Iris pigment epithelial cell (primary cell): ENCODE data around the gene GAGE10.
"Not testable (repeated sequence)": the region's sequence is repeated elsewhere in the genome, so short reads cannot be mapped to it uniquely, and the experiment has no call there.

Experiments
- DNase-seq: peaks from one replicate; pipeline ENCODE4 v3.0.0-alpha.2; 2011; ENCODE audit warnings: low read depth

GAGE10 gene

GRCh38 chrX:49323735-49324134 lies 20.3 kb downstream of the GAGE10 start:
- not testable (repeated sequence) for DNase-seq

- DNase-seq = not testable (repeated sequence)
Measured at GRCh38 chrX:49330421-49330820, 27.0 kb downstream of the GAGE10 start.

- not testable (repeated sequence) for DNase-seq
Measured at GRCh38 chrX:49331282-49331681, 27.8 kb downstream of the GAGE10 start, which contains the start of gene GAGE13. GAGE13 (plus strand) TSS chrX:49331582; CDS start chrX:49332738, 1,156 bp downstream.

GRCh38 chrX:49331841-49332240 lies 28.4 kb downstream of the GAGE10 start:
- not testable (repeated sequence) for DNase-seq

GRCh38 chrX:49341449-49341848 lies 38.0 kb downstream of the GAGE10 start:
- not testable (repeated sequence) for DNase-seq

- not testable (repeated sequence) for DNase-seq
Measured at GRCh38 chrX:49344496-49345175, 41.2 kb downstream of the GAGE10 start.

- DNase-seq = not testable (repeated sequence)
Measured at GRCh38 chrX:49345402-49345801, 42.0 kb downstream of the GAGE10 start.

GRCh38 chrX:49346150-49346549 lies 42.7 kb downstream of the GAGE10 start:
- peak; percentile 9 for DNase-seq
